NCI-H2196 (cell line): ENCODE results near the gene RASSF1.
"Not testable (repeated sequence)": the region's sequence is repeated elsewhere in the genome, so short reads cannot be mapped to it uniquely, and the experiment has no call there.

Experiments used
- DNase-seq: peaks from one replicate; lab custom pipeline; 2025; ENCODE audit not compliant: unreplicated experiment; lab: John Stamatoyannopoulos, UW

Gene RASSF1

GRCh38 chr3:50324351-50325112, 16.1 kb downstream of the RASSF1 start:
- DNase-seq, result peak; percentile 63

- DNase-seq, result no peak
Observed at GRCh38 chr3:50323614-50324199, 16.9 kb downstream of the RASSF1 start.

- DNase-seq, result no peak
Observed at GRCh38 chr3:50323092-50323600, 17.5 kb downstream of the RASSF1 start.

GRCh38 chr3:50322386-50323091, 18.1 kb downstream of the RASSF1 start, which contains the start of gene HYAL2:
HYAL2 (minus strand) TSS chr3:50322745; CDS start chr3:50320489, 2,256 bp downstream.
- DNase-seq, result peak; percentile 54

GRCh38 chr3:50322115-50322385, 18.6 kb downstream of the RASSF1 start:
- no peak for DNase-seq

- DNase-seq, result peak; percentile 74
Observed at GRCh38 chr3:50321336-50322114, 19.1 kb downstream of the RASSF1 start.

- DNase-seq, result peak; percentile 58
Observed at GRCh38 chr3:50320853-50321335, 19.7 kb downstream of the RASSF1 start.

- no peak for DNase-seq
Observed at GRCh38 chr3:50319894-50320625, 20.6 kb downstream of the RASSF1 start.

- DNase-seq, result no peak
Observed at GRCh38 chr3:50319181-50319893, 21.3 kb downstream of the RASSF1 start.

- no peak for DNase-seq
Observed at GRCh38 chr3:50318615-50319014, 22.0 kb downstream of the RASSF1 start.

- DNase-seq, result no peak
Observed at GRCh38 chr3:50318163-50318562, 22.5 kb downstream of the RASSF1 start.

GRCh38 chr3:50317300-50317699, 23.3 kb downstream of the RASSF1 start:
- DNase-seq, result peak; percentile 11

- DNase-seq, result peak; percentile 49
Observed at GRCh38 chr3:50316657-50317242, 23.9 kb downstream of the RASSF1 start.

- DNase-seq, result no peak
Observed at GRCh38 chr3:50314816-50315215, 25.8 kb downstream of the RASSF1 start.

GRCh38 chr3:50314342-50314741, 26.3 kb downstream of the RASSF1 start:
- no peak for DNase-seq

GRCh38 chr3:50312041-50312440, 28.6 kb downstream of the RASSF1 start:
- not testable (repeated sequence) for DNase-seq

- no peak for DNase-seq
Observed at GRCh38 chr3:50304601-50305000, 36.0 kb downstream of the RASSF1 start.

- peak; percentile 5 for DNase-seq
Observed at GRCh38 chr3:50303013-50303815, 37.4 kb downstream of the RASSF1 start, which contains the start of gene HYAL1. HYAL1 (minus strand) TSS chr3:50303574; CDS start chr3:50302956, 618 bp downstream.
